ENCODE results near the gene PLPPR4.
"Not testable (repeated sequence)": the region's sequence is repeated elsewhere in the genome, so short reads cannot be mapped to it uniquely, and the experiment has no call there.

The PLPPR4 gene

GRCh38 chr1:99270646-99271045, 6.4 kb downstream of the PLPPR4 start:
- DNase-seq = no peak

GRCh38 chr1:99271249-99271648, 7.0 kb downstream of the PLPPR4 start:
- DNase-seq = no peak

GRCh38 chr1:99277066-99277465, 12.8 kb downstream of the PLPPR4 start:
- no peak for DNase-seq

GRCh38 chr1:99279525-99279924, 15.2 kb downstream of the PLPPR4 start:
- DNase-seq = no peak

- DNase-seq = no peak
Measured at GRCh38 chr1:99281105-99281504, 16.8 kb downstream of the PLPPR4 start.

- no peak for DNase-seq
Measured at GRCh38 chr1:99282536-99282935, 18.2 kb downstream of the PLPPR4 start.

- DNase-seq = not testable (repeated sequence)
Measured at GRCh38 chr1:99283521-99283920, 19.2 kb downstream of the PLPPR4 start.

GRCh38 chr1:99292886-99293285, 28.6 kb downstream of the PLPPR4 start:
- DNase-seq = no peak

- no peak for DNase-seq
Measured at GRCh38 chr1:99297923-99298322, 33.6 kb downstream of the PLPPR4 start.

GRCh38 chr1:99304725-99305282, 40.5 kb downstream of the PLPPR4 start:
- DNase-seq = no peak

- DNase-seq = no peak
Measured at GRCh38 chr1:99305626-99306025, 41.3 kb downstream of the PLPPR4 start.

- DNase-seq = no peak
Measured at GRCh38 chr1:99306056-99306455, 41.8 kb downstream of the PLPPR4 start.

GRCh38 chr1:99306644-99307043, 42.4 kb downstream of the PLPPR4 start:
- DNase-seq = no peak

GRCh38 chr1:99315305-99315704, 51.0 kb downstream of the PLPPR4 start:
- DNase-seq = no peak

- DNase-seq = no peak
Measured at GRCh38 chr1:99326215-99326949, 62.1 kb downstream of the PLPPR4 start.

- DNase-seq = no peak
Measured at GRCh38 chr1:99327357-99327756, 63.1 kb downstream of the PLPPR4 start.

- no peak for DNase-seq
Measured at GRCh38 chr1:99328171-99328570, 63.9 kb downstream of the PLPPR4 start.

- DNase-seq = no peak
Measured at GRCh38 chr1:99331083-99331482, 66.8 kb downstream of the PLPPR4 start.

- no peak for DNase-seq
Measured at GRCh38 chr1:99331636-99332035, 67.3 kb downstream of the PLPPR4 start.

GRCh38 chr1:99332561-99332960, 68.3 kb downstream of the PLPPR4 start:
- DNase-seq = no peak

- no peak for DNase-seq
Measured at GRCh38 chr1:99334991-99335390, 70.7 kb downstream of the PLPPR4 start.

- no peak for DNase-seq
Measured at GRCh38 chr1:99347041-99347684, 82.9 kb downstream of the PLPPR4 start.

GRCh38 chr1:99348397-99349132, 84.3 kb downstream of the PLPPR4 start:
- no peak for DNase-seq

- DNase-seq = no peak
Measured at GRCh38 chr1:99352821-99353220, 88.5 kb downstream of the PLPPR4 start.

All from NCI-H2107 (cell line).